H1 (cell line): ENCODE results near the gene INTU.
A peak's percentile ranks its signal among the peaks of the same experiment; 100 is the strongest.

Experiments
- POLR2A ChIP-seq, 2 experiments: IDR thresholded peaks; 1 replicate in 1 of 2; 2 replicates in 1 of 2; pipeline ENCODE4 v1.6.1; 2011; ENCODE audit warnings: low read depth in 2 of 2, low read length in 2 of 2, mild to moderate bottlenecking in 2 of 2; ENCODE audit errors: control extremely low read depth in 1 of 2
- POLR2AphosphoS5 ChIP-seq: IDR thresholded peaks from 2 replicates; pipeline ENCODE4 v1.6.1; 2011; ENCODE audit warnings: low read depth, low read length

GRCh38 chr4:127632420-127633403 lies at the start of gene INTU:
- TF ChIP-seq POLR2A (IDR thresholded peaks at IDR 0.05; ENCODE audit: control extremely low read depth in 1 of 2, low read depth in 2 of 2, low read length in 2 of 2) (peak; percentile 60 to 83), POLR2AphosphoS5 (peak; percentile 78)
